Measurements from ENCODE around the gene COX4I2. TPM values are rescaled to one million over a fixed set of nuclear protein-coding genes. Genes with fewer than 3 reads are reported as not detected.

The COX4I2 gene
- polyA plus RNA-seq, 3 donors, result not detected

DNA sequence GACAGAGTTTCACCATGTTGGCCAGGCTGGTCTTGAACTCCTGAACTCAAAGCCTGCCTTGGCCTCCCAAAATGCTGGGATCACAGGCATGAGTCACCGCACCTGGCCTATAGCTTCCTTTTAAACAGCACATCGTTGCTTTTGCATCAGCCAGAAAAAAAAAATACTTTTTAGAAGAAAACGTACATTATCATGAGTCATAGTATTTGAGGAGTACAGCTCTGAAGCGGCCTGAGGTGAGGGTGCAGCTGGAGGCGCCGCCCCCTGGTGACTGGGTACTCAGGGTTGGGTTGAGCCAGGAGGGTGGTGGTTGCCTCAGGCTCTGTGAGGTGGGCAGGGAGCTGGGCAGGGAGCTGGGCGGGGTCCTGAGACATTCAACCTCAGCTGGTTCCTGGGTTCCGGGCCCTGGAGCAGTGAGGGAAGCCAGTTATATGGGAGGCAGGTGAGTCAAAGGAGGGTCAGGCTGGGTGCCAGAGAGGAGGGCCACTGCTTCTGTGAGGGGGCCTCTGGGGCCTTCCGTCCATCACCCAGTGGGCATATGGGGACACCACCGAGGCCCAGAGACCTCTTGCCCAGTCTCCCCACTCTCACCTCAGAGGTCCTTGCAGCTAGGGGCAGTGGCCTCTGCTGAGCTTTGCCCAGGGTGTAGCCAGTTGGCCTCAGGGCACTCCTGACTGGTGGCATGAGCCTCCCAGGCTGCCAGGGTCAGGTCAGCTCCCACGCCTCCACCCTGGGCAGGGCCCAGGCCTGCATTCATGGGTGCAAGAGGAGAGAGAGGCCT is 44.3 kb upstream of the COX4I2 start:
- 81% methylated on average over 8 of the region's 11 CpGs for WGBS (ENCODE audit: insufficient coverage)
- H3K9ac ChIP-seq (ENCODE audit: insufficient read depth, low read length, poor library complexity, severe bottlenecking), result no peak overlapping the region

DNA sequence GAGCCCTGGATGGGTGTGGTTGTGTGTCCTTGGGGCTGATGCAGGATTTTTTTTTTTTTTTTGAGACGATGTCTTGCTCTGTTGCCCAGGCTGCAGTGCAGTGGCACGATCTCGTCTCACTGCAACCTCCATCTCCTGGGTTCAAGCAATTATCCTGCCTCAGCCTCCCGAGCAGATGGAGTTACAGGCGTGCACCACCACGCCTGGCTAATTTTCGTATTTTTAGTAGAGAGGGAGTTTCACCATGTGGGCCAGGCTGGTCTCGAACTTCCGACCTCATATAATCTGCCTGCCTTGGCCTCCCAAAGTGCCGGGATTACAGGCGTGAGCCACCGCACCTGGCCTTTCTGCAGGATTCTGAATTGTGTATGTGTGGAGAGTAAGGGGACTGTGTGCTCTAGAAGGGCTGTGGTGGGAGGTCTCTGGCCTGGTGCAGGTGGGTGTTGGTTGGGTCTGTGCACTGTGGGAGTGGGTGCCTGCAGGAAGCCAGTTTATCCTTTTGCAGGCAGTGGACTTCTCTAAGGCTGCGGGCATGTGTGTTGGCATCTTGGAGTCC is 43.6 kb upstream of the COX4I2 start:
- TF ChIP-seq, protein P1, sequence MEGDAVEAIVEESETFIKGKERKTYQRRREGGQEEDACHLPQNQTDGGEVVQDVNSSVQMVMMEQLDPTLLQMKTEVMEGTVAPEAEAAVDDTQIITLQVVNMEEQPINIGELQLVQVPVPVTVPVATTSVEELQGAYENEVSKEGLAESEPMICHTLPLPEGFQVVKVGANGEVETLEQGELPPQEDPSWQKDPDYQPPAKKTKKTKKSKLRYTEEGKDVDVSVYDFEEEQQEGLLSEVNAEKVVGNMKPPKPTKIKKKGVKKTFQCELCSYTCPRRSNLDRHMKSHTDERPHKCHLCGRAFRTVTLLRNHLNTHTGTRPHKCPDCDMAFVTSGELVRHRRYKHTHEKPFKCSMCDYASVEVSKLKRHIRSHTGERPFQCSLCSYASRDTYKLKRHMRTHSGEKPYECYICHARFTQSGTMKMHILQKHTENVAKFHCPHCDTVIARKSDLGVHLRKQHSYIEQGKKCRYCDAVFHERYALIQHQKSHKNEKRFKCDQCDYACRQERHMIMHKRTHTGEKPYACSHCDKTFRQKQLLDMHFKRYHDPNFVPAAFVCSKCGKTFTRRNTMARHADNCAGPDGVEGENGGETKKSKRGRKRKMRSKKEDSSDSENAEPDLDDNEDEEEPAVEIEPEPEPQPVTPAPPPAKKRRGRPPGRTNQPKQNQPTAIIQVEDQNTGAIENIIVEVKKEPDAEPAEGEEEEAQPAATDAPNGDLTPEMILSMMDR (IDR thresholded peaks at IDR 0.05), result no peak
- Histone ChIP-seq H4K20me1 (ENCODE audit: insufficient read depth, low read length) (no peaks in the 10 kb centered on the region), H3K4me3 (replicated peaks in 1 of 3; ENCODE audit: low read depth in 2 of 3, low read length in 3 of 3) (no peak overlapping the region), H3K4me2 (replicated peaks; ENCODE audit: extremely low read depth, low read length, poor library complexity, severe bottlenecking) (no peak overlapping the region), H3K9me3 (replicated peaks in 1 of 2; ENCODE audit: control insufficient read depth in 1 of 2, insufficient read depth in 1 of 2, low read length in 2 of 2) (no peaks in the 10 kb centered on the region), H3K27ac (ENCODE audit: low read depth in 1 of 2, low read length in 2 of 2) (no peak overlapping the region), H3K36me3 (replicated peaks in 1 of 2; ENCODE audit: control insufficient read depth in 1 of 2, insufficient read depth in 2 of 2, low read length in 2 of 2) (no peaks in the 10 kb centered on the region), H3K4me1 (ENCODE audit: control insufficient read depth in 1 of 2, insufficient read depth in 2 of 2, low read length in 2 of 2) (peaks cover 0 to under 1% of the 10 kb centered on the region in 2 donors), H2AFZ (ENCODE audit: insufficient read depth, low read depth, low read length, poor library complexity, severe bottlenecking) (no peak overlapping the region), H3K9ac (ENCODE audit: insufficient read depth, low read length, poor library complexity, severe bottlenecking) (no peak overlapping the region), H3K79me2 (ENCODE audit: insufficient read depth, low read length) (no peaks in the 10 kb centered on the region), H3K27me3 (ENCODE audit: control insufficient read depth in 2 of 2, insufficient read depth in 2 of 2, low read length in 2 of 2) (no peaks in the 10 kb centered on the region)
- H3K4me3 Mint-ChIP-seq, result no peak overlapping the region
- peaks cover 2 to 7% (median 3%) of the 10 kb centered on the region in 3 donors for H3K27me3 Mint-ChIP-seq (ENCODE audit: low read depth in 3 of 3)
- DNase-seq, result no peak
- H3K4me1 Mint-ChIP-seq, result peaks cover 9% of the 10 kb centered on the region
- 99% methylated on average over 8 of the region's 13 CpGs for WGBS (ENCODE audit: insufficient coverage)
- H3K27ac Mint-ChIP-seq, result peak overlapping the region in 1 of 7 donors; percentile 2
- intact Hi-C loops (cut with micrococcal nuclease), result no loop called here
- H3K36me3 Mint-ChIP-seq, result no peaks in the 10 kb centered on the region
- H3K9me3 Mint-ChIP-seq, result peaks cover 0 to 4% (median 0%) of the 10 kb centered on the region in 7 donors

More for the DNA sequence above, 44.3 kb upstream of the COX4I2 start:
- Histone ChIP-seq H3K36me3 (replicated peaks in 1 of 2; ENCODE audit: control insufficient read depth in 1 of 2, insufficient read depth in 2 of 2, low read length in 2 of 2) (no peaks in the 10 kb centered on the region), H4K20me1 (ENCODE audit: insufficient read depth, low read length) (no peaks in the 10 kb centered on the region), H3K79me2 (ENCODE audit: insufficient read depth, low read length) (no peaks in the 10 kb centered on the region), H3K4me3 (replicated peaks in 1 of 3; ENCODE audit: low read depth in 2 of 3, low read length in 3 of 3) (no peak overlapping the region), H3K4me1 (ENCODE audit: control insufficient read depth in 1 of 2, insufficient read depth in 2 of 2, low read length in 2 of 2) (peaks cover 0 to 8% of the 10 kb centered on the region in 2 donors), H2AFZ (ENCODE audit: insufficient read depth, low read depth, low read length, poor library complexity, severe bottlenecking) (no peak overlapping the region), H3K9me3 (replicated peaks in 1 of 2; ENCODE audit: control insufficient read depth in 1 of 2, insufficient read depth in 1 of 2, low read length in 2 of 2) (no peaks in the 10 kb centered on the region), H3K27ac (ENCODE audit: low read depth in 1 of 2, low read length in 2 of 2) (no peak overlapping the region), H3K27me3 (ENCODE audit: control insufficient read depth in 2 of 2, insufficient read depth in 2 of 2, low read length in 2 of 2) (peaks cover 0 to 6% of the 10 kb centered on the region in 2 donors), H3K4me2 (replicated peaks; ENCODE audit: extremely low read depth, low read length, poor library complexity, severe bottlenecking) (no peak overlapping the region)
- Mint-ChIP-seq H3K27me3 (ENCODE audit: low read depth in 3 of 3) (peaks cover 9 to 13% (median 9%) of the 10 kb centered on the region in 3 donors), H3K9me3 (peaks cover 0 to 4% (median 0%) of the 10 kb centered on the region in 7 donors), H3K4me3 (no peak overlapping the region), H3K36me3 (no peaks in the 10 kb centered on the region), H3K27ac (no peak overlapping the region), H3K4me1 (peaks cover 15% of the 10 kb centered on the region)
- intact Hi-C loops (cut with micrococcal nuclease), result no loop called here
- TF ChIP-seq, protein P1 (IDR thresholded peaks at IDR 0.05), result no peak
- no peak for DNase-seq
